HG02970 (cell line): ENCODE measurements around the gene ARFGAP2.

Source experiments
- ATAC-seq: cut with Tn5 transposase; IDR thresholded peaks from one replicate; pipeline ENCODE4 v1.9.1; 2021; ENCODE audit warnings: mild to moderate bottlenecking, moderate library complexity, moderate number of reproducible peaks; ENCODE audit not compliant: unreplicated experiment, low FRiP score

Gene ARFGAP2

DNA sequence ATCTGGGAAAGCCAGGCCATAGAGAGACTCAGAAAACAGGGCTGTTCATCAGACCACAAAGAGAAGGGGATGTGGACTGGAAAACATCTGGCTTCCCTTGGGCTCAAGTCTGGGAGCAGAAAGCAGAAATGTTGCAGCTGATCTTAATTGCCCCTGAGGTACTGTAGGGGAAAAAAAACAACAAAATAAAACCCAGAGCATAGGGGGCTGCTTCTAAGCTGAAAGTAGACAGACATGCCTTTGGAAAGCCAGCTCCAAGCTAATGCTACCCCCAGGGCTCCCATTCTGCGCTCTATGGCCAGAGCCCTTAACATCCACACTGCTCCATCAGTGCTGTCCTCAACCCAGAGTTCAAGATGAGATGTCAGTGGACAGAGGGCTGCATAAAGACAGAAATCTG lies 11.6 kb upstream of the ARFGAP2 start:
- no peak for ATAC-seq

DNA sequence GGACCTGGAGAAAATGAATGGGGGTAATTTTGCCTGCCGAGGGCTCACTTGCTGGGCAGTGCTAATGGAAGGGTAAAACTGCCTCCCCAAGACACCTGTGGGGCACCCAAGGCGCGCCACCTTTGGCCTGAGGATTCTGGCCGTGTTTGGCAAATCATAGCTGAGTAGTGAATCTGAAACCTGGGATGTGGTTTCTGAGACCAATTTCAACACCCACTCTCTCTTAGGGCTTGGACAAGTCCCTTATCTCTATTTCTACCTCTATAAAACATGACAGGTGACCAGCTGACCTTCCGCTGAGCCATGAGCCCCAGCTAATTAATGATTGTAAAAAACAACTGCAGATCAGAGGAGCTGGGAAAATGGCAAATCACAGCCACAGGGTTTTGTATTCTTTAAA lies 11.0 kb upstream of the ARFGAP2 start:
- ATAC-seq, result no peak

DNA sequence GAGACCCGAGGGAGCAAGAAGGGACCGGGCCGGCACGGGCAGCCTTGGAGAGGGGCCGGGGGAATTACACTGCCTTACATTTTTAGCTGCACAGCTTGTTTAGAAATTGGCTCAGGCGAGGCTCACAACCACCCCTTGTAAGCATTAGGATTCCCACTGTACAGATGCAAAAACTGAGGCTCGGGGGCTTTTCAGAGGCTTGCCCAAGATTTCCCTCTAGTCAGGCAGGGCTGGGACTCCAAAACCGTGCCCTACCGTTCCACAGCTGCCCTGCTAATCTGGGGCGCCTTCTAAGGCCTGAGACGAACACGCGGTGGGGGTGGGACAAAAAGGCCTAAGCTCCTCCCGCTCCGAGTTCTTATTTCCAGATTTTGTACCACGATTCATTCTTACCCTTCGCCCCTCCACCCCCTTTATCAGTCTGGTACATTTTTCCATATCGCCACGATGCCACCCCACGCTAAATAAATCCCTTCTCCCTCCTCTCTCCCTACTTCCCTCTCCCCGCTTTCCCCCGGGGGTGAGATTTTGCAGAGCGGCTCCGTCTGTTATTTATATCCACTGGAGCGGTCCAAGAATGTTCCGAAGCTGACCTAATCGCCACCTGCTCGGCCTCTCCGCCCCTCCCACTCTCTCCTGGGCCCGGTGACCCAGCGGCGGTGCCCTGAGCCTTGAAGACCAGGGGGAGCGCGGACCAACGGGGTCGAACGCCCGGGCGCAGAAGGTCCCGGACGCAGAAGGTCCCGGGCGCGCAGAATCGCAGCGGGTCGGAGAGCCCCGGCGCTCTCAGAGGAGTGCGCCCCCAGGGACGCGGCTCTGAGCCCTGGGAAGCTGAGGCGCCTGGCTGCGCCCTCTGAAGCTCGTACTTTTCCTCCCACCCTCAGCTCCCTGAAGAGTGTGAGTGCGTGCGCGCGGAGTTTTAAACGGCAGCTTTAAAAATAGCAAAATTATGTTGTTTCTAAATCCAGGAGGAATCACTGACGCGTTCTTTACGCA lies 10.3 kb upstream of the ARFGAP2 start:
- ATAC-seq, result no peak

DNA sequence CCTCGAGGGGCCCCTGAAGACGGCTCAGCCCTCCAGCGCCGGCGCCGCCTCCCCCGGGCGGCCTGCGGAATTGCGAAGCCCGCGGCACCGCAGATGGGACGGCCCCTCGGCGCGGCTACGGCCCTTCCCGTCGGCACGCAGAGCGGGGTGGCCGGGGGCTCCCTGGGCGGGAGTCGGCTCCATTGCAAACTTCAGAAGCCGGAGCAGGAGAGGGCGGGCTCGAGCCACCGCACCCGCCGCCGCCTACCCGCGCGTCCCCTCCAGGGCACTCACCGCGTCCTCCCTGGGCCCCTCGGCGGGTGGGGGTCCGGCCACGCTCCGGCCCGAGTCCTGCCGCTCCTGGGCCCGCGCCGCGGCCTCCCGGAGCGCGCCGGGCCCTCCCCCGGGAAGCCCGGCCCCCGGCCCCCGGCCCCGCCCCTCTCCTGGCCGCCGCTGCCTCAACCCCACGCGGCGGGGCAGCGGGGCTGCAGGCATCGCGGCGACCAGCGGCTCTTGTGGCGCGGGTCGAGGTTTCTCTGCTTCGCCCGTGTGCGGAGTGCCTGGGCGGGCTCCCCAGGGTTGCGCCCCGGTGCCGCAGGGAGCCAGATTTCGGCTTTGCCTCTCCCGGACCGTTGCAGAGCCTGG lies 9.5 kb upstream of the ARFGAP2 start, which contains the start of gene PACSIN3:
Gene PACSIN3 (minus strand): TSS at position 359 of the 624 bp plus-strand sequence. CDS start 3,707 bp downstream, outside the sequence.
- ATAC-seq, result no peak

DNA sequence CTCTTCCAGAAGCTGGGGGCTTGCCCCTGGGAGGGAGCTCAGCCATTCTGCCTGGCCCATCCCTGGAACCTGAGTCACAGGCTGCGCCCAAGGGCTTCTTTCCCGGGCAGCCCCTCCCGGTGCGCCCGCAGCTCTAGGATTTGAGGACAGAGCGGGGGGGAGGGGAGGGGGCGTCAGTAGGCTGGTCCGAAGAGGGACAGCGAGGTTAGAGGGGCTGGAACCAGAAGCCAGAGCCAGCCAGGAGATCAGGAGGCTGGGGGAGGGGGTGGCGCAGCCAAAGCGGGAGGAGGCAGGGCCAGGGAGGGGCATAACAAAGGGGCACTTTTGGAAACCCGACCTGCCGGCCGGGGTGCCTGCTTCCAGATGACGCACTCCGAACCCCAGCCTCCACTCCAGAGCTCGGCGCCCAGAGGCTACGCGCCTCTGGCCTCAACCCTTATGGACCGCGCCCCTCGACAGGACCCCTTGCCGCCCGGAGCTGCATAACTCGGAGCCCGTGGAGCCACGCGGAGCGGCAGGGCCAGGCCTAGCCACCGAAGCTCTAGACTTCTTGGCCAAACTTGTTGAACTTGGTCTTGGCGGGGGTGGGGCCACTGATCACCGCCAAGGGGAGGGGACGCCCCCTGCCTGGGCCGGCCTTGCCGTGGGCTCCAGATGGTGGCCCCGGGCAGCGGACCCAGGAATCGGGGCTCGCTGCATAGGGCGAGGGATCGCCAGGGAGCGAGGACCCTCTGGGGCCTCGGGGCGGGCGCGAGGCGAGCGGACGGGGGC lies 8.8 kb upstream of the ARFGAP2 start:
- no peak for ATAC-seq

DNA sequence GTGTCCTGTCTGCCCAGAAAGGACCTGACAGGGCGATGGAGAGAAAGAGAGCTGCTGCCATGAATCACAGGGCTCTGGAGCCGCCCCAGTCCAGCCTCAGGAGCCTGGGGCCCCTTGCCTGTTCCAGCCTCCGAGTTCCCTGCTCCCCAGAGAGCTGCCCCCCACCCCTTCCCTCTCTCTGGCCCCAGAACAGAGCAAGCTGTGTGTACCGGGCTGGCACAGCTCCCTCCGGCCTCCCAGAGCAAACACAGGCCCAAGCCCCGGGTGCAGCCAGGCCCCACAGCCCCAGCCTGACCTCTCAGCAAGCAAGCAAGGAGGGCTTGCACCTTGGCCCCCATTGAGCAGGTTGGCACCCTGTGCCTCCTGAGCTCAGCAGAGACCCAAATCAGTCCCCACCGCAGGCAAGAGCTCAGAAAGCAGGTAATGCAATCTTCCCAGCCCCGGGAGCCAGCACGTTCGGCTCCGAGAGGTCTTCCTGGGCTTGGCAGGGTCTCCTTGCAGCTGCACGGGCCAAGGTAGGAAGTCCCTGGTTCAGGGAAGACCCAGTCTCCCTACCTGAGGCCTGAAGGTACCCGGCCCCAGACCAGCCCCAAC lies 8.1 kb upstream of the ARFGAP2 start:
- no peak for ATAC-seq

DNA sequence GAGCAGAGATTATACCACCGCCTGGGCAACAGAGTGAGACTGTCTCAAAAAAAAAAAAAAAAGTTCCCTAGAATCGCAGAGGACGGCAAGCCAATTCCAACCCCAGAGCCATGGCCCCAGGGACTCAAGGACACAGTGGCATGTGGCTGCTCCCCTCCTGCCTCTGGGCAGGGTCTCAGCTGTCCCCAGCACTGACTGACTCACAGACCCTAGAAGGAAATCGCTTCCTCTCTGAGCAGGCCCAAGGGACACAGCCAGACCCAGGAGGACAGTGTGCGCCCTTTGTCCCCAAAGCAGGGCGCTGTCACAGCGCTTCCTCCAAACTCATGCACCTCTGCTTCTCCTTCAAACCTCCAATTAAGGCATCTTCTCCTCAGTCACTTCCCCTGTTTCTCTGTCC lies 7.3 kb upstream of the ARFGAP2 start:
- no peak for ATAC-seq

DNA sequence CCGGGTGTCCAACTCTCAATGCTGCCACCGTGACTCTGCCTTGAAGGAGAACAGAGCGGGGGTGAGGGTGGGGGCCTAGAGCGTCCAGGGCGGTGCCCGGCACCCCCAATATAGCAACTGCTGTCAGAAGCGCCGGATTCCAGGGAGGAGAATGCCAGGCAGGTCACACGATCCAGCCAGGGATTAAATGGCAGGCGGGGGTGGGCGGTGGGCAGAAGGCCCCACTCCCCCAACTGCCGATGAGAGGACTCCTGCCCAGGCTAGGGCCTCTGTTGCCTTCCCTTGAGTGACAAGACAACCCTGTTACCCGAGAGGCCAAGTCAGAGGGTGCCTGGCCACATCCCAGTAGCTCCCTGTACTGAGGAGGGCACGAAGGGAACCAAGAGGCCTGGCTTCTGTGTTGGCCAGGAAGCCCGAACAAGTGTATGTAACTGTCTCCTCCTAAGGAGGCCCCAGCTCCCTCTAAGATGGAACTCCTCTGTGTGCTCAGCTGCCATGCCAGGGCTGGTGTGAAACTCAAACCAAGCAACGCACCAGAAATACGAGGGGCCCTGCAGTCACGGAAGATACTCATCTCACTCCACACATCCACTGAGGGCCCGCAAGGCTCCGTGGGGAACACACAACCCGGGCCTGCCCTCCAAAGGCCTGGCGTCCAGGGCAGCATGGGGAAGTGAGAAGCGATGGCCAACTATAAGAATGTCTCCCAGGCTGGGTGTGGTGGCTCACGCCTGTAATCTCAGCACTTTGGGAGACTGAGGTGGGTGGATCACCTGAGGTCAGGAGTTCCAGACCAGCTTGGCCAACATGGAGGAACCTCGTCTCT lies 6.6 kb upstream of the ARFGAP2 start:
- ATAC-seq, result no peak

DNA sequence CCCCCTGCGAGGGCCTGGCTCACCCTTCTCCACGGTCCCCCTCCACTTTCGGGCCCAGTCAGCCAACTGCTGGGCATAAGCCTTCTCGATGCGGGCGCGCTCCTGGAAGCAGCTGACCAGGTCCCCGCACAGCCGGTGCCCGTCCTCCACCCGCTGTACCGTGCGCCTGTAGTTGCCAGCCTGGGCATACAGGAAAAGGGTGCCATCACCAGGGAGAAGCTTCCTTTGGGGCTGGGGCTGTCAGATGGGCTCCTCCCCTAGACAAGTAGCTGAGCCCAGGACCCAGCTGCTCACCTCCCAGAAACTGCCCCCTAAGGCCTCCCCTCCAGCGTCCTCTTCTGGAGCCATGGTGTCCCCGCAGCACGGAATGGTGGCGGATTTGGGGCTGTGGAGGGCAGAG lies 5.7 kb upstream of the ARFGAP2 start:
- no peak for ATAC-seq

DNA sequence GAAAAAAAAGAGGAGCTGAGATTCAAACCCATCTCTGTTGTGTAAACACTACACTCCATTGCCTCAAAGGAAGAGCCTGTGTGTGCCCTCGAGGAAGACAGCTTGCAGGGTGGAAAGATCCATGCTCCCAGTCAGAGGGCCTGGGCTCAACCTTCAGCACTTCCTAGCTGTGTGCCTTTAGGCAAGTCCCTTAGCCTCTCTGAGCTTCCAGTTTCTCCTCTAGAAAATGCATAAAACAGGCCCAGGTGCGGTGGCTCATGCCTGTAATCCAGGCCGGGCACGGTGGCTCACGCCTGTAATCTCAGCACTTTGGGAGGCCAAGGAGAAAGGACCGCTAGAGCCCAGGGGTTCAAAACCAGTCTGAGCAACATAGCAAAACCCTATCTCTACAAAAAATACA lies 4.6 kb upstream of the ARFGAP2 start:
- ATAC-seq, result no peak

DNA sequence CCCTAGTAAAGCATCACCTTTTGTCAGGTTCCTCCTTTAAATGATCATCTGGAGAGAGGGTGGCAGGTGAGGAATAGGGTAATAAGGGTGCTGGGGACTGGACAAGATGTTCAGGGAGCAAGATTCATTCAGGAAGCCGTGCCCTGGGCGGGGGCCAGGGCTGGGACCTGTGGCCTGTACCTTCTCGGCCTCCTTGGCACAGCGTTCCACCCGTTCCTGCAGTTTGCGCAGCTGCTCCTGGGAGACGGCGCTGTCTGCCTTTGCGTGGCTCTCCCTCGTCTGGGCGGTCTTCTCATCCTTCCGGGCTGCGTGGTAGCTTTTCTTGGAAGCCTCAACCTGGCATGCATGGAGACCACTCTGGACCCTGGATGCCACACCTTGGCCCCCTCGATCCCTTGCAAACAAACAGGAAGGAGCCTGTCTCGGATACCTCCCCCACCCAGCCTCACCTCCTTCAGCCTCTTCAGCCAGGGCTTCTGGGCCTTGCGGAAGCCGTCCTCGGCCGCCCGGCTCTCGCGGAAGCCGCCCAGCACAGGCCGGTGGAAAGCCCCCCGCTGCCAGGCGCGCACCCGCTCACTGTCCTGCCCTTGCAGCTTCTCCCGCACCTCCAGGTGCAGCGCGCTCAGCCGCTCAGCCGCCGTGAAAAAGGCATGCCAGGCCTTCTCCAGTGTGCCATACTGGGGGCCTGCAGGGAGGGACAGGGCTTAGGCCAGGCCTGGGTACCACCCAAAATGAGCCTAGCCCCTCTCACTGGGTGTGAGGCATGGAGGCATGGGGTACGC lies 3.5 kb upstream of the ARFGAP2 start:
- ATAC-seq, result no peak

DNA sequence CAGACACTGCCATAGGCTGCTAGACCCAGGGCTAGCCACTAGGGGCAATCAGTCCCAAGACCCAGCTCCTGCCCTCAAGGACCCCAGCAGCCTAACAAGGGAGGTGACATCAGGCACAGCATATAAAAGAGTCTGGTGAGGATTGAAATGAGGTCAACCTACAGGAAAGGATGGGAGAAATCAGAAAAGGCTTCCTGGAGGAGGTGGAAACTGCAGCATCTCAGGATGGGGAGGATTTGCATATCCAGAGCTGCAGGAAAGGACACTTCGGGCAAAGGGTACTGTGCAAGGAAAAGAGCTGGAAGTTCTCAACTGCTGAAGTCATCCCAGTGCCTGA lies 2.9 kb upstream of the ARFGAP2 start:
- no peak for ATAC-seq

DNA sequence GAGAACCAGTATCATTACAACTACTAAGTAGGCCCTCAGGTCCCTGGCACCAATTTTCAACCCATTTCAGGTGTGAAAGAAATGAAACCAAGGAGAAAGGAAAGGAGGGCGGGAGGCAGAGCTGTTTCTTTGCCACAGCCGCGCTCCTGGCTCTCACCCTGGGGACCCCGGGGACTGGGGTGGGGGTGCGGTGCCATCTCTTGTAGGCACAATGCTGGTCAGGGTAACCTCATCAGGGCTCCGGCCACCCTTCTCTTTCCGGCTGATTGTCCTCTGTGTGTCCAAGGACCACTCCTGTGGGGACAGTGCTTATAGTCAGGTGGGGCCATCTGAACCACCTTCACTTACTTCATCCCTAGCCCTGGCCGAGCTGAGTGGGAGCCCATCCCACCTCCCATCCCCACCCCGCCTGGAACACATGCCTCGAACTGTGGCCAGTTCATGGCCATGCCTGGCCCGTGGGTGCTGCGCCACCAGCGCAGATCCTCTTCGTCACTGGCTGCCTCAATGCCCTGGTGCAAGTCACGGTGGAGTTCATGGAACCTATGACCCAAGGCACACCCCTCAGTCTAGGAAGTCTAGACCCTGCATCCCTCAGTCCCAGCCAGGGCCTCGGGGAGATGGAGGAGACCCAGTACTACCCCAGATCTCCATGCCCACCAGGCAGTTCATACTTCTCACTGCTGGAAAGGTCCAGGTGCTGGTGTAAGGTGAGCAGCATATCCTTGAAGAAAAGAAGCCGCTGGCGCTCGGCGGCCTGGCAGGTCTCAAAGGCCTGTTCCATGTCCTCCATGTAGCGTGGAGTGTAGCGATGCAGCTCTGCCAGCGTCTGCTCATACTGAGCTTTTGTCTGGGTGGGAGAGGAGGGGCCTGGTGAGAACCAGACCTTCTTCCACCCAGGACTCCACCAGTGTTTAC lies 2.3 kb upstream of the ARFGAP2 start:
- no peak for ATAC-seq

DNA sequence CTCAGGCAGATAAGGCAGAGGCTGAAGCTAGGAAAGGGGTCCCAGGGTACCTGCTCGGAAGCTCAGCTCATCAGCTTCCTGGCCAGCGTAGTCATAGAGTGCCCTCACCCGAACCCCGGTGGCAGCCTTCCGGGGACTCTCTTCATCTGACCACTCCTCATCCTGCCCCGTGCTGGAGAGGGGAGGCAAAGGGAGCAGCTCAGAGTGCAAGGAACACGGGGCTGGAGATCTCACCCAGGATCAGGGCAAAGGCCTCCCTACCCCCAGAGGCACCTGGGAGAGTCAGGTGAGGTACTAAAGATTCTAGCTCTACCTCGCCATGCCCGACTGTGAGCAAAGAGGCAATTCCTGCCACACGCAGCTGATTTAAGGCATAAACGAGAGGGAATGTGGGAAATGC lies 1.6 kb upstream of the ARFGAP2 start:
- ATAC-seq, result no peak

DNA sequence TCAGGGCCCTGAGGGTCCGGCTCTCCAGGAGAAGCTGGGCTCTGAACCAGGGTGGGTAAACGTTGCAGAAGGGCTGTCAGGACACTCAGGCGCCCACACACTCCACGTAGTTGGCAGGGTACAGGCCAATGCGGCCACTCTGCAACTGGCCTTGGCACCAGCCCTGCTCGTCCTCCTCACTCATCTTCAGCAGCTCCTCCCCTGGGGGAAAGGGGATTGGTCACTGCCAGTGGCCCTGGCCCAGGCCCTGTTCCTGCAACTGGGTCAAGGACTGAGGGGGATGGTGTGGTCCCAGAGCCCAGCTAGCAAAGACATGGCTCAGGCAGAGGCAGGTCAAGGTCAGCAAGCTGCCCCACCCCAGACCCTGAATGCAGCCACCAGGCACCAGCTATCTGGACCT lies 1.2 kb upstream of the ARFGAP2 start:
- no peak for ATAC-seq

DNA sequence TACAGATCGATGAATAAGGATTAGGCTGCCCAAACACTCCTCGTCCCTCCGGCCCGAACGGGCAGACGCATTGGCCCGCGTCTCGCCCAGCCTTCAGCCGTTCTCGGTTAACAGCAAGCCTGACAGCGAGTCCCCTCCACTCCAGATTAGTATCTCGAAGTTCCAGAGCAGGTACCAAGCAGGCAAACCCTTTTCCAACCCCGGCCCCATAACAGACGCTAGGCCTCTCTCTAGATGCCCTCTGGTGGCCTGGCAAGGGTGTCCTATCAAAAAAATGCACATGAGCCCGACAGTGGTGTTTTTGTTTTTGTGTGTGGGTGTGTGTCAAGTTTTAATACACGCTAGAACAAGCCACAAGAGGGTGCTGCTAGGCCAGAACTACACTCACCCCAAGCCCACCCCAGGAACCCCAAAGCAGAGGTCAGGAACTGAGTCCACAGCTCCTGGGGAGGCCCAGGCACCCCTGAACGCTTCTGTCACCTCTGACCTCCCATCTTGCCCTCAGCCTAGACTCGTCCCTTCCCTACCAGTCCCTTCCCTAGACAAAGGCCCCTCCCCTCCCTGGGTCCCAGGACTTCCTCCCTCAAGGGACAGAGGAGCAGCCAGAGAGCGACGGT lies 658 bp upstream of the ARFGAP2 start:
- ATAC-seq, result peak; percentile 41

DNA sequence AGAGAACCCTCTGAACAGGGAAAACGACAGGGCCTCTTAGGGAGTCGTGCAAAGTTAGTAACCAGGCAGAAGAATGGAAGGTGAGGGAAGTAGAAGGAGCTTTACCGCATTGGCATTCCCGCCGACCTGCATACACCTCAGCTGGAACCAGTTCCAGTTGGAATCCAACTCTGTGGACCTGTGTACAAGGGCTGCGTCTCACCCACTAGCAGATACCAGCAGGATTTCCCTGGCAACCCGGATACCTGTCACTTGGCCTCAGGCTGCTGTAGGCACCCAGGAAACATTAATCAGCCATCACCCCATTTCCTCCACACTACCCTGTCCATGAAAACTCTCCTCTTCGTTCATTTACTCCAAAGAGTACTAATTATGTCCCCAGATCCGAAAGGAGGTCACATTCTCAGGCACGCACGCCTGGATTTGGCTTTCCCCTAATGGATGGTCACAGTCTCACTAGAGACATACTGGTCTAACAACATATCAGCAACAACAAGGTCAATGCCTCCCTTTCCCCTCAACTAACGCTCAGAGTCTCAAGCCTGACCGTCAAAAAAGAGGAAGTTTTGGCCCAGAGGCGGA lies 842 bp downstream of the ARFGAP2 start:
- no peak for ATAC-seq
